H9 (cell line): ENCODE data around the gene RSAD2. TPM values are rescaled to one million over a fixed set of nuclear protein-coding genes. Genes with fewer than 3 reads are reported as not detected.
A peak's percentile ranks its signal among the peaks of the same experiment; 100 is the strongest.

ENCODE experiments used
- DNase-seq: peaks from one replicate; pipeline ENCODE4 v3.0.0-alpha.2; 2017
- H2AFZ ChIP-seq: one replicate; pipeline ENCODE4 v1.6.1; 2013; ENCODE audit warnings: mild to moderate bottlenecking, low read length, control low read depth, moderate library complexity
- H2AK5ac ChIP-seq: 2 replicates; pipeline ENCODE4 v1.6.1; 2013; ENCODE audit warnings: low read length, control low read depth, mixed read lengths; ENCODE audit not compliant: insufficient read length
- H2BK120ac ChIP-seq: one replicate; pipeline ENCODE4 v1.6.1; 2013; ENCODE audit warnings: low read depth, mild to moderate bottlenecking, low read length, control low read depth, inconsistent platforms; ENCODE audit not compliant: poor library complexity, severe bottlenecking
- H2BK12ac ChIP-seq: 2 replicates; pipeline ENCODE4 v1.6.1; 2013; ENCODE audit warnings: low read length, control low read depth, mixed read lengths, low read depth; ENCODE audit not compliant: insufficient read length
- H2BK15ac ChIP-seq: 2 replicates; pipeline ENCODE4 v1.6.1; 2013; ENCODE audit warnings: low read depth, low read length, control low read depth
- H2BK20ac ChIP-seq: one replicate; pipeline ENCODE4 v1.6.1; 2013; ENCODE audit warnings: low read depth, mild to moderate bottlenecking, low read length, control low read depth, inconsistent platforms; ENCODE audit not compliant: poor library complexity, severe bottlenecking
- H2BK5ac ChIP-seq: 2 replicates; pipeline ENCODE4 v1.6.1; 2013; ENCODE audit warnings: low read length, control low read depth, mixed read lengths; ENCODE audit not compliant: insufficient read length
- H3K14ac ChIP-seq: 2 replicates; pipeline ENCODE4 v1.6.1; 2013; ENCODE audit warnings: low read length, control low read depth; ENCODE audit not compliant: insufficient read depth
- H3K18ac ChIP-seq: 2 replicates; pipeline ENCODE4 v1.6.1; 2013; ENCODE audit warnings: low read depth, mild to moderate bottlenecking, mixed read lengths, low read length, control low read depth; ENCODE audit not compliant: insufficient read length
- H3K23ac ChIP-seq: 2 replicates; pipeline ENCODE4 v1.6.1; 2013; ENCODE audit warnings: low read length, control low read depth, mixed read lengths, low read depth; ENCODE audit not compliant: insufficient read length
- H3K23me2 ChIP-seq: 2 replicates; pipeline ENCODE4 v1.6.1; 2013; ENCODE audit warnings: low read depth, mild to moderate bottlenecking, mixed read lengths, low read length, control low read depth; ENCODE audit not compliant: insufficient read length, poor library complexity, severe bottlenecking
- H3K27ac ChIP-seq: 2 replicates; pipeline ENCODE4 v1.5.1; 2013; ENCODE audit warnings: low read length, control low read depth, mixed read lengths, low read depth; ENCODE audit not compliant: insufficient read length
- H3K27me3 ChIP-seq: 2 replicates; pipeline ENCODE4 v1.6.1; 2013; ENCODE audit warnings: low read length, control low read depth, inconsistent platforms; ENCODE audit not compliant: insufficient read depth
- H3K4ac ChIP-seq: 2 replicates; pipeline ENCODE4 v1.6.1; 2013; ENCODE audit warnings: low read depth, mild to moderate bottlenecking, control low read depth, inconsistent platforms, low read length, moderate library complexity
- H3K4me1 ChIP-seq: 2 replicates; pipeline ENCODE4 v1.6.1; 2013; ENCODE audit warnings: low read length, control low read depth, inconsistent platforms; ENCODE audit not compliant: insufficient read depth
- H3K4me2 ChIP-seq: 2 replicates; pipeline ENCODE4 v1.6.1; 2013; ENCODE audit warnings: low read length, control low read depth, mixed read lengths; ENCODE audit not compliant: insufficient read length, insufficient read depth
- H3K56ac ChIP-seq: 2 replicates; pipeline ENCODE4 v1.6.1; 2013; ENCODE audit warnings: low read depth, mild to moderate bottlenecking, mixed read lengths, low read length, control low read depth; ENCODE audit not compliant: insufficient read length
- H3K79me1 ChIP-seq: 2 replicates; pipeline ENCODE4 v1.6.1; 2013; ENCODE audit warnings: low read depth, mild to moderate bottlenecking, moderate library complexity, low read length, control low read depth, inconsistent platforms; ENCODE audit not compliant: insufficient read depth, poor library complexity, severe bottlenecking
- H3K79me2 ChIP-seq: 2 replicates; pipeline ENCODE4 v1.6.1; 2013; ENCODE audit warnings: low read length, control low read depth, inconsistent platforms; ENCODE audit not compliant: insufficient read depth
- H3K9ac ChIP-seq: 2 replicates; pipeline ENCODE4 v1.6.1; 2013; ENCODE audit warnings: low read length, control low read depth, mixed read lengths; ENCODE audit not compliant: insufficient read length; ENCODE audit errors: extremely low read depth
- H3K9me3 ChIP-seq: one replicate; pipeline ENCODE4 v1.6.1; 2013; ENCODE audit warnings: low read depth, low read length, inconsistent platforms; ENCODE audit not compliant: control insufficient read depth
- H3T11ph ChIP-seq: one replicate; pipeline ENCODE4 v1.6.1; 2013; ENCODE audit warnings: mild to moderate bottlenecking, low read length, control low read depth, inconsistent platforms
- H4K20me1 ChIP-seq: one replicate; pipeline ENCODE4 v1.6.1; 2013; ENCODE audit not compliant: control insufficient read depth, insufficient read length, insufficient read depth
- H4K5ac ChIP-seq: 2 replicates; pipeline ENCODE4 v1.6.1; 2013; ENCODE audit warnings: low read depth, mild to moderate bottlenecking, mixed read lengths, low read length, control low read depth; ENCODE audit not compliant: insufficient read length
- H4K8ac ChIP-seq: replicated peaks from 2 replicates; pipeline ENCODE4 v1.6.1; 2013; ENCODE audit warnings: low read length, control low read depth, mixed read lengths, low read depth; ENCODE audit not compliant: insufficient read length
- H4K91ac ChIP-seq: 2 replicates; pipeline ENCODE4 v1.6.1; 2013; ENCODE audit warnings: low read depth, mild to moderate bottlenecking, moderate library complexity, mixed read lengths, low read length, control low read depth; ENCODE audit not compliant: insufficient read length
- H3K27ac Mint-ChIP-seq, 3 experiments: 2 replicates in 2 of 3; 3 replicates in 1 of 3; pipeline ENCODE4 v1.8.0; 2020 to 2021; ENCODE audit warnings: mixed read lengths in 3 of 3, mild to moderate bottlenecking in 1 of 3, moderate library complexity in 1 of 3
- H3K27me3 Mint-ChIP-seq: 2 replicates; pipeline ENCODE4 v1.8.0; 2021; ENCODE audit warnings: low read depth, mild to moderate bottlenecking, moderate library complexity, mixed read lengths
- H3K36me3 Mint-ChIP-seq, 3 experiments: 2 replicates in 2 of 3; 3 replicates in 1 of 3; pipeline ENCODE4 v1.8.0; 2020 to 2021; ENCODE audit warnings: low read depth in 3 of 3, mixed read lengths in 3 of 3; ENCODE audit not compliant: insufficient read depth in 1 of 3
- H3K4me1 Mint-ChIP-seq, 2 experiments: 2 replicates each; pipeline ENCODE4 v1.8.0; 2020; ENCODE audit warnings: mixed read lengths in 2 of 2
- H3K4me3 Mint-ChIP-seq, 2 experiments: 2 replicates in 1 of 2; 3 replicates in 1 of 2; pipeline ENCODE4 v1.8.0; 2020 to 2021; ENCODE audit warnings: mild to moderate bottlenecking in 2 of 2, mixed read lengths in 2 of 2, moderate library complexity in 1 of 2
- H3K9me3 Mint-ChIP-seq, 2 experiments: 2 replicates in 1 of 2; 3 replicates in 1 of 2; pipeline ENCODE4 v1.8.0; 2020; ENCODE audit warnings: mild to moderate bottlenecking in 2 of 2, mixed read lengths in 2 of 2, moderate library complexity in 1 of 2
- WGBS: extraction: QIAGEN DNeasy Blood & Tissue Kit; methylation state at CpG from one replicate; pipeline ENCODE4 v1.1.7; 2013; ENCODE audit warnings: missing lambda C conversion rate, low lambda C conversion rate, mixed read lengths; ENCODE audit not compliant: insufficient read length; ENCODE audit errors: extremely low coverage; 5-methylcytosine and 5-hydroxymethylcytosine counted together
- total RNA-seq: library from RNA; stranded (reverse); gene quantifications from 2 replicates; pipeline ENCODE4 v1.2.1, GENCODE V29; 2021
- TF ChIP-seq, protein P1 (sequence below): fragments of 200-600 bp; sonication (generic); conservative IDR thresholded peaks from 3 replicates; pipeline ENCODE4 v1.8.0; 2021; ENCODE audit warnings: antibody characterized with exemption, mild to moderate bottlenecking

RSAD2 gene
- total RNA-seq, 1 experiment from 2014 or later: not detected

DNA sequence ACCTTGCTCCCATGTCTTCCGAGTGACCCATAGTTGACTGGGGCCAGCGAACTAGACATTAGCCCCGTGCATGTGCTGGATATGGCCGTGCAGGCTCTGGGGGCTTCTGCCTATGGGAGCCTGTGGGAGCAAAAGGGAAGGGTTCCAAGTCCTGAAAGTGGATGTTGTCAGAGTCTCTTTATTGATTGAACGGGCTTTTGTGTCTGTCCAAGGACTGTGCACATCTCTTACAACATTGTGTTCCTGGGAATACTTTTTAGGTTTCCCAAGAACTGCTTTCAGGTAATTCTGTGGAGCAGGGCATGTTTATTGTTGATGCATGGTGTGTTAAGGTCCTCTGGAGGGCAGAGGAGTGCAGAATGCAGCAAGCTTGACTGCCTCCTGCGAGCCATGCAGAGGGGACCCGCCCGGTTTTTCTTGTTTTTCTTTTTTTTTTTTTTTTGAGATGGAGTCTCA lies 44.7 kb downstream of the RSAD2 start:
- no peak overlapping the region for H3K56ac ChIP-seq
- no peak overlapping the region for H3T11ph ChIP-seq
- DNase-seq: no peak
- no peak overlapping the region for H4K91ac ChIP-seq
- H2BK15ac ChIP-seq: no peak overlapping the region
- H3K27me3 Mint-ChIP-seq: peaks cover 11% of the 10 kb centered on the region
- no peaks in the 10 kb centered on the region for H3K79me2 ChIP-seq
- no peak overlapping the region for H2BK5ac ChIP-seq
- no peak overlapping the region for H2BK12ac ChIP-seq
- no peak overlapping the region for H3K27ac ChIP-seq
- H3K23ac ChIP-seq: no peak overlapping the region
- no peak overlapping the region for H2AK5ac ChIP-seq
- no peak overlapping the region for H3K14ac ChIP-seq
- H3K18ac ChIP-seq: no peak overlapping the region
- H3K9me3 Mint-ChIP-seq: no peaks in the 10 kb centered on the region
- H2BK120ac ChIP-seq: no peak overlapping the region
- no peak overlapping the region for H4K5ac ChIP-seq
- H3K9me3 ChIP-seq: no peaks in the 10 kb centered on the region
- WGBS: no CpG with 5 or more reads among the region's 8 CpGs
- no peak overlapping the region for H3K9ac ChIP-seq
- H4K20me1 ChIP-seq: no peaks in the 10 kb centered on the region
- H3K4me1 Mint-ChIP-seq: peaks cover 21 to 24% of the 10 kb centered on the region in 2 experiments
- no peak overlapping the region for H3K4ac ChIP-seq
- H3K4me2 ChIP-seq: no peak overlapping the region
- H4K8ac ChIP-seq: no peak overlapping the region
- H3K4me3 Mint-ChIP-seq: no peak overlapping the region
- H3K23me2 ChIP-seq: peaks cover 6% of the 10 kb centered on the region
- H3K36me3 Mint-ChIP-seq: peaks cover 0 to 6% (median 3%) of the 10 kb centered on the region in 3 experiments; a peak in 5 of 7 replicates
- no peaks in the 10 kb centered on the region for H3K4me1 ChIP-seq
- no peak overlapping the region for H2BK20ac ChIP-seq
- no peaks in the 10 kb centered on the region for H3K79me1 ChIP-seq
- no peaks in the 10 kb centered on the region for H3K27me3 ChIP-seq
- no peak overlapping the region for H2AFZ ChIP-seq
- TF ChIP-seq, protein P1, sequence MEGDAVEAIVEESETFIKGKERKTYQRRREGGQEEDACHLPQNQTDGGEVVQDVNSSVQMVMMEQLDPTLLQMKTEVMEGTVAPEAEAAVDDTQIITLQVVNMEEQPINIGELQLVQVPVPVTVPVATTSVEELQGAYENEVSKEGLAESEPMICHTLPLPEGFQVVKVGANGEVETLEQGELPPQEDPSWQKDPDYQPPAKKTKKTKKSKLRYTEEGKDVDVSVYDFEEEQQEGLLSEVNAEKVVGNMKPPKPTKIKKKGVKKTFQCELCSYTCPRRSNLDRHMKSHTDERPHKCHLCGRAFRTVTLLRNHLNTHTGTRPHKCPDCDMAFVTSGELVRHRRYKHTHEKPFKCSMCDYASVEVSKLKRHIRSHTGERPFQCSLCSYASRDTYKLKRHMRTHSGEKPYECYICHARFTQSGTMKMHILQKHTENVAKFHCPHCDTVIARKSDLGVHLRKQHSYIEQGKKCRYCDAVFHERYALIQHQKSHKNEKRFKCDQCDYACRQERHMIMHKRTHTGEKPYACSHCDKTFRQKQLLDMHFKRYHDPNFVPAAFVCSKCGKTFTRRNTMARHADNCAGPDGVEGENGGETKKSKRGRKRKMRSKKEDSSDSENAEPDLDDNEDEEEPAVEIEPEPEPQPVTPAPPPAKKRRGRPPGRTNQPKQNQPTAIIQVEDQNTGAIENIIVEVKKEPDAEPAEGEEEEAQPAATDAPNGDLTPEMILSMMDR: peak; percentile 40; the same call in 2 of the 3 replicates
- no peak overlapping the region; a peak in 1 of 7 replicates for H3K27ac Mint-ChIP-seq
